Stomach (tissue), 9 donors: ENCODE data around the gene BSN. TPM values are rescaled to one million over a fixed set of nuclear protein-coding genes. Genes with fewer than 3 reads are reported as not detected.

ENCODE experiments used
- DNase-seq, 2 donors: peaks; one replicate each; pipeline versions ENCODE4 v3.0.0 to v3.0.0-alpha.2; 2013 to 2019
- H3K27ac ChIP-seq, 5 donors: fragments of 200-600 bp in 4 of 5; sonication (generic) in 4 of 5; one replicate each; pipeline ENCODE4 v1.5.1; 2013 to 2019; ENCODE audit warnings: mild to moderate bottlenecking in 1 of 5, moderate library complexity in 1 of 5
- H3K27me3 ChIP-seq, 3 donors: fragments of 200-600 bp; sonication (generic); one replicate each; pipeline ENCODE4 v1.5.1; 2017 to 2019; ENCODE audit warnings: mixed run types in 1 of 3
- H3K36me3 ChIP-seq, 4 donors: fragments of 200-600 bp; sonication (generic); 1 replicate in 3 of 4; 2 replicates in 1 of 4; pipeline ENCODE4 v1.5.1; 2016 to 2019
- H3K4me1 ChIP-seq, 4 donors: fragments of 200-600 bp; sonication (generic); one replicate each; pipeline ENCODE4 v1.5.1; 2016 to 2019
- H3K4me3 ChIP-seq, 4 donors: fragments of 200-600 bp; sonication (generic) in 3 of 4; one replicate each; pipeline ENCODE4 v1.5.1; 2016 to 2019; ENCODE audit warnings: mild to moderate bottlenecking in 1 of 4
- H3K9me3 ChIP-seq, 4 donors: fragments of 200-600 bp; sonication (generic); one replicate each; pipeline ENCODE4 v1.5.1; 2016 to 2019
- EP300 ChIP-seq: sonication (generic); formaldehyde crosslinking; IDR thresholded peaks from one replicate; pipeline ENCODE4 v1.6.1; 2017; ENCODE audit warnings: antibody characterized with exemption
- POLR2A ChIP-seq, 4 donors: fragments of 450-650 bp; IDR thresholded peaks; one replicate each; pipeline ENCODE4 v1.6.1; 2016; ENCODE audit warnings: antibody characterized with exemption in 4 of 4, control low read depth in 2 of 4, mild to moderate bottlenecking in 1 of 4, moderate library complexity in 1 of 4
- POLR2AphosphoS5 ChIP-seq, 3 donors: sonication (generic); formaldehyde crosslinking; IDR thresholded peaks; one replicate each; pipeline ENCODE4 v1.6.1; 2016; ENCODE audit warnings: antibody characterized with exemption in 3 of 3
- whole genome bisulfite sequencing, 5 donors: extraction: QIAGEN DNeasy Blood & Tissue Kit in 3 of 5; methylation state at CpG; one replicate each; pipeline versions ENCODE4 v1.1.5 to v1.1.7; 2013 to 2018; 5-methylcytosine and 5-hydroxymethylcytosine counted together
- intact Hi-C: fragments of 100-400 bp; cut with DNase I; formaldehyde crosslinking; loops from one replicate; pipeline ENCODE4 v1.15.1; 2023; ENCODE audit warnings: low total_unique reads
- polyA plus RNA-seq, 3 donors: library from polyadenylated mRNA; stranded (reverse); fragments of 200-250 nt; gene quantifications; one replicate each; pipeline ENCODE4 v1.2.3, GENCODE V29; 2013
- total RNA-seq, 5 donors: library from RNA; depleted of rRNA; stranded (reverse); fragments of >200 nt; gene quantifications; one replicate each; pipeline versions ENCODE4 v1.1.0 to v1.2.3, GENCODE V29; 2014 to 2016
- TF ChIP-seq, protein P1 (sequence below), 7 experiments: fragments of 450-650 bp in 4 of 7; fragments of 200-600 bp in 3 of 7; sonication (generic) in 3 of 7; IDR thresholded peaks; one replicate each; pipeline ENCODE4 v1.5.1; 2016 to 2019; ENCODE audit warnings: antibody characterized with exemption in 7 of 7, control low read depth in 2 of 7, mild to moderate bottlenecking in 1 of 7
- donor health status: healthy with polysubstance abuse.
- donor health status: Bipolar disorder and iron deficiency.
- donor health status: healthy.

Gene BSN
- total and polyA plus RNA-seq, 8 donors, result 0.03 to 4.5 (median 0.77) TPM; not detected in 2

DNA sequence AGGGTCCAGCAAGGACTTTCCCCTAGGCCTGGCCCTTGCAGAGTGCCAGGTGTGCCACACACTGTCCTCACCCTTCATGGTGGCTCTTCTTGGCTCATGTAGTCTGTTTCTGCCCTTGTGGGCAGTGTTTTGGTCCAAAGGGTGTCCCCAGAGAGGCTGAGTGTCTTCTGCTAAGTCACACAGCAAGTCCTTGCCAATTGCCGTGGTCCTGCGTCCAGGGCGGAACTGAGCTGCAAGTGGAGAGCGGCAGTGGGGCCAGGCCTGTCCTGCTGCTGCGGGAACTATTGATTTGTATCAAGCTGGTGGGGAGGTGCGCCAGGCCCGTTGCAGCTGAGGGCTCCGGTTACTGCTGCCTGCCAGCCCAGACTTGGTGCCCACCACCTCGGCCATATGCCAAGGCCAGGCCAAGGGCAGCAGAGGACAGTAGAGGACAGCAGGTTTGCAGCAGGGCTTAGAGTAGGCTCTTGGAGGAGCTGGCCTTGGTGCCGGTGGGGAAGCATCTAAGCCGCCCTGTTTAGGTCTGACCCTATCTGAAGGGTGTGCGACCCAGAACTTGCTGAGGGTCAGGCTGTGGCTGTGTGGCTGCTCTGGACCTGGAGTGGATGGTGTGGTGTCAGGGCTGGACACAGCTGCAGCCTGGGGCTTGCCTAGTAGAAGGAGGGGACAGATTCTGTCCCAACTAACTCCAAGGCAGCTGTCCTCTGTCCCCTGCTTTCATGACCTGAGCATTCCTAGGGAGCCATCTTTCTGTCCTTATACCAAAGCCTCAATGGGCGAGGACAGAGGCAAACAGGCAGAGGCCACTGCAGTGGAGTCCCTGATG is 160.7 kb downstream of the BSN start:
- intact Hi-C loops, result loop anchor here (10.0 kb wide), 1 partner anchor 120 kb away; no protein-coding TSS in a partner anchor
- Histone ChIP-seq H3K9me3 (no peaks in the 10 kb centered on the region), H3K36me3 (peaks cover 0 to 63% (median 46%) of the 10 kb centered on the region in 4 donors), H3K27ac (no peak overlapping the region), H3K27me3 (no peaks in the 10 kb centered on the region), H3K4me1 (peaks cover 13 to 25% (median 19%) of the 10 kb centered on the region in 4 donors), H3K4me3 (no peak overlapping the region)
- peak in 1 of 2 donors; percentile 4 for DNase-seq
- WGBS, 5 donors, result 80 to 92% (median 90%) methylated on average over 6 to 13 of the region's 13 CpGs
- TF ChIP-seq EP300 (no peak), POLR2A (IDR thresholded peaks at IDR 0.05) (no peak), POLR2AphosphoS5 (IDR thresholded peaks at IDR 0.05) (no peak)
- TF ChIP-seq, protein P1, sequence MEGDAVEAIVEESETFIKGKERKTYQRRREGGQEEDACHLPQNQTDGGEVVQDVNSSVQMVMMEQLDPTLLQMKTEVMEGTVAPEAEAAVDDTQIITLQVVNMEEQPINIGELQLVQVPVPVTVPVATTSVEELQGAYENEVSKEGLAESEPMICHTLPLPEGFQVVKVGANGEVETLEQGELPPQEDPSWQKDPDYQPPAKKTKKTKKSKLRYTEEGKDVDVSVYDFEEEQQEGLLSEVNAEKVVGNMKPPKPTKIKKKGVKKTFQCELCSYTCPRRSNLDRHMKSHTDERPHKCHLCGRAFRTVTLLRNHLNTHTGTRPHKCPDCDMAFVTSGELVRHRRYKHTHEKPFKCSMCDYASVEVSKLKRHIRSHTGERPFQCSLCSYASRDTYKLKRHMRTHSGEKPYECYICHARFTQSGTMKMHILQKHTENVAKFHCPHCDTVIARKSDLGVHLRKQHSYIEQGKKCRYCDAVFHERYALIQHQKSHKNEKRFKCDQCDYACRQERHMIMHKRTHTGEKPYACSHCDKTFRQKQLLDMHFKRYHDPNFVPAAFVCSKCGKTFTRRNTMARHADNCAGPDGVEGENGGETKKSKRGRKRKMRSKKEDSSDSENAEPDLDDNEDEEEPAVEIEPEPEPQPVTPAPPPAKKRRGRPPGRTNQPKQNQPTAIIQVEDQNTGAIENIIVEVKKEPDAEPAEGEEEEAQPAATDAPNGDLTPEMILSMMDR (IDR thresholded peaks at IDR 0.05), result no peak

DNA sequence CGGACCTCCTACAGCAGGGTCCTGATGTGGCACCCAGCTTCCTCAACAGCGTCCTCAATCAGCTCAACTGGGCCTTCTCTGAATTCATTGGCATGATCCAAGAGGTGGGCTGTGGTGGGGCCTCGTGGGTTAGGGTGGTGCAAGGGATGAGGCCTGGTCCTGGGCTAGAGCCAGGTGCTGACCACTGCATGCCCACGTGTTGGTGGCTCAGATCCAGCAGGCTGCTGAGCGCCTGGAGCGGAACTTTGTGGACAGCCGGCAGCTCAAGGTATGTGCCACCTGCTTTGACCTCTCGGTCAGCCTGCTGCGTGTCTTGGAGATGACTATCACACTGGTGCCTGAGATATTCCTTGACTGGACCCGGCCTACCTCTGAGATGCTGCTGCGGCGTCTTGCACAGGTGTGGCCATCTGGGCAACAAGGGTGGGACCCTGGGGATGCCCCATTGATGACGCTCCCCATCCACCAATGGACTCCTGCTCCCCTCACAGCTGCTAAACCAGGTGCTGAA is 161.4 kb downstream of the BSN start:
- intact Hi-C loops, result loop anchor here (10.0 kb wide), 1 partner anchor 119 kb away; no protein-coding TSS in a partner anchor
- H3K4me1 ChIP-seq, result peaks cover 13 to 32% (median 26%) of the 10 kb centered on the region in 4 donors
- no peaks in the 10 kb centered on the region for H3K27me3 ChIP-seq
- no peak for TF ChIP-seq POLR2A (IDR thresholded peaks at IDR 0.05)
- no peak for TF ChIP-seq EP300
- TF ChIP-seq, protein P1 (IDR thresholded peaks at IDR 0.05), result no peak
- no peak for TF ChIP-seq POLR2AphosphoS5 (IDR thresholded peaks at IDR 0.05)
- H3K36me3 ChIP-seq, result peaks cover 0 to 65% (median 45%) of the 10 kb centered on the region in 4 donors
- no peaks in the 10 kb centered on the region for H3K9me3 ChIP-seq
- no peak overlapping the region for H3K27ac ChIP-seq
- WGBS, 5 donors, result 73 to 85% (median 80%) methylated on average over 4 to 13 of the region's 13 CpGs
- no peak overlapping the region for H3K4me3 ChIP-seq
- peak in 1 of 2 donors; percentile 9 for DNase-seq

DNA sequence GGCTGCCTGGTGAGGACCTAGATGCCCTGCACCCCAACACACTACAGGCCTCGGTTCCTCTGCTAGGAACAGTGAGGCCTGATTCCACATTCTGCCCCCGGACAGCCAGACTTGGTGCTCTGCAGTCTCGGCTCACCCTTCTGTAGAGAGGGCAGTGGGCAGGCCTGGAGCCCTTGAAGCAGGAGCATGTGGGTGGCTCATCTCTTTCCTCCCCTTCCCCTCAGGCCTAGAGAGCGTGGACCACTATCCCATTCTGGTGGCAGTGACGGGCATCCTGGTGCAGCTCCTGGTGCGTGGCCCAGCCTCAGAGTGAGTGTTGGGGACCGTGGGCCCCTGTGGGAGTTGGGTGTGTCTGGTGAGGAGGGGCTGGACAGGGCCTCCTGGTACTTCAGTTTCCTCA is 161.9 kb downstream of the BSN start:
- 91 to 98% (median 94%) methylated on average over 6 to 7 of the region's 7 CpGs for WGBS, 5 donors
- H3K4me3 ChIP-seq, result no peak overlapping the region
- no peaks in the 10 kb centered on the region for H3K27me3 ChIP-seq
- no peak for DNase-seq
- peaks cover 2 to 65% (median 46%) of the 10 kb centered on the region in 4 donors for H3K36me3 ChIP-seq
- no peak overlapping the region for H3K27ac ChIP-seq
- intact Hi-C loops, result loop anchor here (10.0 kb wide), 1 partner anchor 119 kb away; no protein-coding TSS in a partner anchor
- TF ChIP-seq POLR2AphosphoS5 (IDR thresholded peaks at IDR 0.05) (no peak), POLR2A (IDR thresholded peaks at IDR 0.05) (no peak), EP300 (no peak)
- TF ChIP-seq, protein P1 (IDR thresholded peaks at IDR 0.05), result no peak
- no peaks in the 10 kb centered on the region for H3K9me3 ChIP-seq
- H3K4me1 ChIP-seq, result peaks cover 13 to 36% (median 30%) of the 10 kb centered on the region in 4 donors

DNA sequence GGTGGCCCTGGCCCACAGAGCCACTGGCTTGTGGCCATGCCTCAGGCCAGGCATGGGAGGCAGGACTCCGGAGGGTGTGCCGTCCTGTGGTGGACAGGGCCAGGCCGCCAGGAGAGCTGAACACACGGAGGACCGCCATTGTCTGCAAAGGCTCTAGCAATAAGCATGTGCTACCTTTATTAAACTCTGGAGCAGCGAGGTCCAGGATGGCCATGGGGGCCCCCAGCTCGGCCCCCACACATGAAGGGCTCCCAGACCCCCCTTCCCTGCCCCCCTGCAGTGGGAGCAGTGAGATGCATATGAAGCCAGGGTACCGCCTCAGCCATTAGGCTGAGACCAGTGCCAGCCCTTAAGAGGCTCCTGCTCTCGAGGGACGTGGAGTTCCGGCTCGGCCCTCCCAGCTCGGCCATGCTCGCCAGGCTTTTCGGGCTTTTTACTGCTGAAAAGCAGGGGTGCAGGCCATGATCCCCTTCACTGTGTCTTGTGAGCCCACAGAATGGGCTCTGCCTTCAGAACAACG is 162.5 kb downstream of the BSN start:
- DNase-seq, result peak in 1 of 2 donors; percentile 11
- Histone ChIP-seq H3K4me1 (peaks cover 13 to 42% (median 33%) of the 10 kb centered on the region in 4 donors), H3K36me3 (peaks cover 7 to 65% (median 46%) of the 10 kb centered on the region in 4 donors), H3K27me3 (no peaks in the 10 kb centered on the region), H3K4me3 (no peak overlapping the region), H3K9me3 (no peaks in the 10 kb centered on the region), H3K27ac (no peak overlapping the region)
- WGBS, 5 donors, result 84 to 94% (median 93%) methylated on average over 5 to 16 of the region's 16 CpGs
- TF ChIP-seq, protein P1 (IDR thresholded peaks at IDR 0.05), result no peak
- TF ChIP-seq POLR2AphosphoS5 (IDR thresholded peaks at IDR 0.05) (no peak), POLR2A (IDR thresholded peaks at IDR 0.05) (no peak), EP300 (no peak)
- intact Hi-C loops, result loop anchor here (10.0 kb wide), 1 partner anchor 118 kb away; no protein-coding TSS in a partner anchor
